Measurements from ENCODE around the gene TFB1M.

GRCh38 chr6:155216312-155217046, 97.8 kb downstream of the TFB1M start:
- no peak for TF ChIP-seq CTCF (IDR thresholded peaks at IDR 0.05)
- TF ChIP-seq POLR2A (IDR thresholded peaks at IDR 0.05; ENCODE audit: low read length) = no peak
- no peak for TF ChIP-seq KDM1A (IDR thresholded peaks at IDR 0.05; ENCODE audit: low read depth)
- no peak for TF ChIP-seq RAD21 (conservative IDR thresholded peaks at IDR 0.05 in 1 of 2, IDR thresholded peaks at IDR 0.05 in 1 of 2)
- TF ChIP-seq POLR2AphosphoS2 (conservative IDR thresholded peaks at IDR 0.05; ENCODE audit: low read length) = no peak
- no peak for TF ChIP-seq PBX3 (IDR thresholded peaks at IDR 0.05)

Measured in A549 (cell line).